ENCODE results near the gene BOD1. TPM values are rescaled to one million over a fixed set of nuclear protein-coding genes. Genes with fewer than 3 reads are reported as not detected.

BOD1 gene
- total and polyA plus RNA-seq, 8 donors = 8.2 to 58.4 (median 26.5) TPM

GRCh38 chr5:173627860-173628392, 11.5 kb upstream of the BOD1 start:
- TF ChIP-seq EP300 (IDR thresholded peaks at IDR 0.05) = no peak
- no peaks in the 10 kb centered on the region for H3K36me3 ChIP-seq
- no peak overlapping the region for H3K27ac ChIP-seq
- no peak for DNase-seq
- intact Hi-C loops (cut with DNase I; ENCODE audit: low total_unique reads) = no loop called here
- WGBS, 5 donors = 60 to 80% (median 73%) methylated on average over 11 of the region's 11 CpGs
- H3K4me1 ChIP-seq = no peaks in the 10 kb centered on the region
- H3K27me3 ChIP-seq = no peaks in the 10 kb centered on the region
- no peak overlapping the region for H3K4me3 ChIP-seq
- H3K9me3 ChIP-seq = no peaks in the 10 kb centered on the region

GRCh38 chr5:173627271-173627670, 10.8 kb upstream of the BOD1 start:
- Histone ChIP-seq H3K27ac (no peak overlapping the region), H3K9me3 (no peaks in the 10 kb centered on the region), H3K27me3 (no peaks in the 10 kb centered on the region), H3K4me3 (no peak overlapping the region), H3K36me3 (no peaks in the 10 kb centered on the region), H3K4me1 (no peaks in the 10 kb centered on the region)
- DNase-seq = no peak
- intact Hi-C loops (cut with DNase I; ENCODE audit: low total_unique reads) = no loop called here
- 83 to 88% (median 87%) methylated on average over 4 of the region's 4 CpGs for WGBS, 5 donors
- no peak for TF ChIP-seq POLR2A (IDR thresholded peaks at IDR 0.05)
- TF ChIP-seq EP300 (IDR thresholded peaks at IDR 0.05) = no peak
- TF ChIP-seq CTCF (IDR thresholded peaks at IDR 0.05) = no peak
- TF ChIP-seq POLR2AphosphoS5 (IDR thresholded peaks at IDR 0.05) = no peak

- Histone ChIP-seq H3K27ac (no peak overlapping the region), H3K4me3 (no peak overlapping the region), H3K27me3 (no peaks in the 10 kb centered on the region), H3K4me1 (no peaks in the 10 kb centered on the region), H3K36me3 (no peaks in the 10 kb centered on the region), H3K9me3 (no peaks in the 10 kb centered on the region)
- TF ChIP-seq EP300 (IDR thresholded peaks at IDR 0.05) = no peak
- TF ChIP-seq POLR2AphosphoS5 (IDR thresholded peaks at IDR 0.05) = no peak
- no peak for TF ChIP-seq POLR2A (IDR thresholded peaks at IDR 0.05)
- TF ChIP-seq CTCF (IDR thresholded peaks at IDR 0.05) = no peak
- DNase-seq = no peak
- intact Hi-C loops (cut with DNase I; ENCODE audit: low total_unique reads) = no loop called here
- WGBS, 5 donors = 80 to 96% (median 91%) methylated on average over 3 of the region's 3 CpGs
Measured at GRCh38 chr5:173626505-173626820, 10.0 kb upstream of the BOD1 start.

- Histone ChIP-seq H3K9me3 (no peaks in the 10 kb centered on the region), H3K4me3 (no peak overlapping the region), H3K27me3 (no peaks in the 10 kb centered on the region), H3K4me1 (no peaks in the 10 kb centered on the region), H3K36me3 (no peaks in the 10 kb centered on the region), H3K27ac (no peak overlapping the region)
- DNase-seq = peak in 1 of 2 donors; percentile 33
- intact Hi-C loops (cut with DNase I; ENCODE audit: low total_unique reads) = no loop called here
- no peak for TF ChIP-seq EP300 (IDR thresholded peaks at IDR 0.05)
- no peak for TF ChIP-seq POLR2AphosphoS5 (IDR thresholded peaks at IDR 0.05)
- TF ChIP-seq POLR2A (IDR thresholded peaks at IDR 0.05) = no peak
- no peak for TF ChIP-seq CTCF (IDR thresholded peaks at IDR 0.05)
- WGBS, 5 donors = 76 to 82% (median 79%) methylated on average over 6 of the region's 6 CpGs
Measured at GRCh38 chr5:173625673-173626504, 9.4 kb upstream of the BOD1 start.

GRCh38 chr5:173625261-173625660, 8.8 kb upstream of the BOD1 start:
- TF ChIP-seq EP300 (IDR thresholded peaks at IDR 0.05) = no peak

More at GRCh38 chr5:173625261-173625660, 8.8 kb upstream of the BOD1 start:
- no peaks in the 10 kb centered on the region for H3K27me3 ChIP-seq
- no peaks in the 10 kb centered on the region for H3K9me3 ChIP-seq
- intact Hi-C loops (cut with DNase I; ENCODE audit: low total_unique reads) = no loop called here
- no peaks in the 10 kb centered on the region for H3K36me3 ChIP-seq
- no peak overlapping the region for H3K4me3 ChIP-seq
- H3K27ac ChIP-seq = no peak overlapping the region
- no peak for DNase-seq
- H3K4me1 ChIP-seq = no peaks in the 10 kb centered on the region
- WGBS, 5 donors = 81 to 88% (median 83%) methylated on average over 3 of the region's 3 CpGs
